Uterus (tissue), 2 donors: ENCODE measurements around the gene ARFGEF2.

Experiments
- CTCF ChIP-seq, 4 experiments: fragments of 200-600 bp in 2 of 4; fragments of 450-650 bp in 2 of 4; sonication (generic) in 2 of 4; IDR thresholded peaks; one replicate each; pipeline ENCODE4 v1.5.1; 2016 to 2019; ENCODE audit warnings: antibody characterized with exemption in 4 of 4, mild to moderate bottlenecking in 2 of 4, moderate library complexity in 1 of 4
- POLR2A ChIP-seq, 2 donors: fragments of 450-650 bp; IDR thresholded peaks; one replicate each; pipeline ENCODE4 v1.6.1; 2016; ENCODE audit warnings: antibody characterized with exemption in 2 of 2, mild to moderate bottlenecking in 1 of 2, moderate library complexity in 1 of 2

GRCh38 chr20:48910347-48910781 is 11.1 kb upstream of the ARFGEF2 start:
- TF ChIP-seq CTCF (IDR thresholded peaks at IDR 0.05) (no peak), POLR2A (IDR thresholded peaks at IDR 0.05) (no peak)
